OCI-LY3 (cell line): ENCODE measurements around the gene NOXO1.

Experiments used
- H2AFZ ChIP-seq: fragments of 200-600, 300-600 bp; shearing (Covaris generic); 2 replicates; pipeline ENCODE4 v1.6.0; 2014; ENCODE audit warnings: antibody characterized with exemption, low read depth, low read length
- H3K27ac ChIP-seq: fragments of 200-600, 300-600 bp; sonication (generic); 2 replicates; pipeline ENCODE4 v1.5.1; 2014; ENCODE audit warnings: mild to moderate bottlenecking, low read length, moderate library complexity, mixed read lengths
- H3K27me3 ChIP-seq: fragments of 200-600, 300-600 bp; sonication (generic); 2 replicates; pipeline ENCODE4 v1.6.1; 2014; ENCODE audit warnings: low read depth, low read length, mixed read lengths
- H3K36me3 ChIP-seq: fragments of 200-600, 300-600 bp; sonication (generic); replicated peaks from 2 replicates; pipeline ENCODE3; 2014; ENCODE audit warnings: low read depth, low read length, mixed read lengths
- H3K4me1 ChIP-seq: fragments of 300-600, 200-600 bp; sonication (generic); 2 replicates; pipeline ENCODE4 v1.6.1; 2014; ENCODE audit warnings: low read length, mixed read lengths
- H3K4me2 ChIP-seq: fragments of 200-600, 300-600 bp; sonication (generic); 2 replicates; pipeline ENCODE4 v1.6.1; 2014; ENCODE audit warnings: low read length, mixed read lengths
- H3K4me3 ChIP-seq: fragments of 300-600, 200-600 bp; sonication (generic); 2 replicates; pipeline ENCODE4 v1.5.1; 2014; ENCODE audit warnings: antibody characterized with exemption, mild to moderate bottlenecking, low read length, moderate library complexity
- H3K79me2 ChIP-seq: fragments of 300-600, 200-600 bp; shearing (Covaris generic); 2 replicates; pipeline ENCODE4 v1.6.1; 2014; ENCODE audit warnings: mild to moderate bottlenecking, low read length, mixed read lengths
- H3K9ac ChIP-seq: fragments of 300-600, 200-600 bp; shearing (Covaris generic); 2 replicates; pipeline ENCODE4 v1.6.0; 2014; ENCODE audit warnings: mild to moderate bottlenecking, low read length, moderate library complexity
- H3K9me3 ChIP-seq: fragments of 200-600, 300-600 bp; shearing (Covaris generic); 2 replicates; pipeline ENCODE4 v1.6.1; 2014; ENCODE audit warnings: low read length, mixed read lengths; ENCODE audit not compliant: insufficient read depth
- H4K20me1 ChIP-seq: fragments of 200-600, 300-600 bp; sonication (generic); 2 replicates; pipeline ENCODE4 v1.6.1; 2016; ENCODE audit warnings: low read length, mixed read lengths; ENCODE audit not compliant: insufficient read depth
- EZH2phosphoT487 ChIP-seq: fragments of 200-600 bp; shearing (Covaris generic); IDR thresholded peaks from 2 replicates; pipeline ENCODE4 v1.6.1; 2018; ENCODE audit warnings: antibody characterized with exemption, mixed run types, low read depth
- TF ChIP-seq, protein P1 (sequence below): fragments of 200-600, 300-600 bp; sonication (generic); IDR thresholded peaks from 2 replicates; pipeline ENCODE4 v1.5.1; 2014; ENCODE audit warnings: antibody characterized with exemption, low read length, low read depth

Gene NOXO1

DNA sequence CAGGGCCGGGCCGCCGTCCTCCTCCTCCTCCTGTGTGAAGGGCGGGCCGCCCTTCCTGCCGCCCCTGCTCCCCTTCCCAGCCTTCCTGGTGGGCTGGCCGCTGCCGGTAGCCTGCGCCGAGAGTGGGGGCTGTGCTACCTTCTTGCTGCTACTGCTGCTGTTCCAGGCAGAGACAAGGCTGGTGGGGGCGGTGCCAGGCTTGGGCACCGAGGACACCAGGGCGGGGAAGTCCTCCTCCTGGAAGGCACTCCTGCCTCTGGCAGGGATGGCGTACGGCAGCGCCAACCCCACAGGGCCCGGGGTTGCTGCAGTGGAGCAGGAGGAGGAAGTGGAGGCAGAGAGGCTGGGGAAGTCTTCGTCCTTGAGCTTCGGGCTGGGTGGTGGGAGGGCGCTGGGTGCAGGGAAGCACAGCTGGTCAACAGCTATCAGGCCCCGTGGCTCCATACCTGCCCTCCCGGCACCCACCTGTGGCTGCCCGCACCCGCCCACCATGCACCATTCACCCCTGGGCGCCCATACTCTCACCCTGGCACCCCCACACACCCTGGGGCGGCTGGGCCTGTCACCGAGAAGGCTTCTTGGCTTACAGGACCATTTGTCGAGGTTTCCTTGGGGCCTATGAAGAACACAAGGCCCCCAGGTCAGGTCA, 18.7 kb upstream of the NOXO1 start:
- no peak overlapping the region for H3K4me2 ChIP-seq
- H3K9me3 ChIP-seq: no peaks in the 10 kb centered on the region
- no peak overlapping the region for H3K9ac ChIP-seq
- no peak for TF ChIP-seq EZH2phosphoT487
- TF ChIP-seq, protein P1, sequence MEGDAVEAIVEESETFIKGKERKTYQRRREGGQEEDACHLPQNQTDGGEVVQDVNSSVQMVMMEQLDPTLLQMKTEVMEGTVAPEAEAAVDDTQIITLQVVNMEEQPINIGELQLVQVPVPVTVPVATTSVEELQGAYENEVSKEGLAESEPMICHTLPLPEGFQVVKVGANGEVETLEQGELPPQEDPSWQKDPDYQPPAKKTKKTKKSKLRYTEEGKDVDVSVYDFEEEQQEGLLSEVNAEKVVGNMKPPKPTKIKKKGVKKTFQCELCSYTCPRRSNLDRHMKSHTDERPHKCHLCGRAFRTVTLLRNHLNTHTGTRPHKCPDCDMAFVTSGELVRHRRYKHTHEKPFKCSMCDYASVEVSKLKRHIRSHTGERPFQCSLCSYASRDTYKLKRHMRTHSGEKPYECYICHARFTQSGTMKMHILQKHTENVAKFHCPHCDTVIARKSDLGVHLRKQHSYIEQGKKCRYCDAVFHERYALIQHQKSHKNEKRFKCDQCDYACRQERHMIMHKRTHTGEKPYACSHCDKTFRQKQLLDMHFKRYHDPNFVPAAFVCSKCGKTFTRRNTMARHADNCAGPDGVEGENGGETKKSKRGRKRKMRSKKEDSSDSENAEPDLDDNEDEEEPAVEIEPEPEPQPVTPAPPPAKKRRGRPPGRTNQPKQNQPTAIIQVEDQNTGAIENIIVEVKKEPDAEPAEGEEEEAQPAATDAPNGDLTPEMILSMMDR: no peak
- no peak overlapping the region for H2AFZ ChIP-seq
- no peak overlapping the region for H3K4me3 ChIP-seq
- no peak overlapping the region for H3K27ac ChIP-seq
- peaks cover 20% of the 10 kb centered on the region for H4K20me1 ChIP-seq
- H3K36me3 ChIP-seq: peaks cover 38% of the 10 kb centered on the region
- no peaks in the 10 kb centered on the region for H3K27me3 ChIP-seq
- H3K4me1 ChIP-seq: peaks cover 8% of the 10 kb centered on the region; the same call in 1 of the 2 replicates
- peaks cover 23% of the 10 kb centered on the region for H3K79me2 ChIP-seq

DNA sequence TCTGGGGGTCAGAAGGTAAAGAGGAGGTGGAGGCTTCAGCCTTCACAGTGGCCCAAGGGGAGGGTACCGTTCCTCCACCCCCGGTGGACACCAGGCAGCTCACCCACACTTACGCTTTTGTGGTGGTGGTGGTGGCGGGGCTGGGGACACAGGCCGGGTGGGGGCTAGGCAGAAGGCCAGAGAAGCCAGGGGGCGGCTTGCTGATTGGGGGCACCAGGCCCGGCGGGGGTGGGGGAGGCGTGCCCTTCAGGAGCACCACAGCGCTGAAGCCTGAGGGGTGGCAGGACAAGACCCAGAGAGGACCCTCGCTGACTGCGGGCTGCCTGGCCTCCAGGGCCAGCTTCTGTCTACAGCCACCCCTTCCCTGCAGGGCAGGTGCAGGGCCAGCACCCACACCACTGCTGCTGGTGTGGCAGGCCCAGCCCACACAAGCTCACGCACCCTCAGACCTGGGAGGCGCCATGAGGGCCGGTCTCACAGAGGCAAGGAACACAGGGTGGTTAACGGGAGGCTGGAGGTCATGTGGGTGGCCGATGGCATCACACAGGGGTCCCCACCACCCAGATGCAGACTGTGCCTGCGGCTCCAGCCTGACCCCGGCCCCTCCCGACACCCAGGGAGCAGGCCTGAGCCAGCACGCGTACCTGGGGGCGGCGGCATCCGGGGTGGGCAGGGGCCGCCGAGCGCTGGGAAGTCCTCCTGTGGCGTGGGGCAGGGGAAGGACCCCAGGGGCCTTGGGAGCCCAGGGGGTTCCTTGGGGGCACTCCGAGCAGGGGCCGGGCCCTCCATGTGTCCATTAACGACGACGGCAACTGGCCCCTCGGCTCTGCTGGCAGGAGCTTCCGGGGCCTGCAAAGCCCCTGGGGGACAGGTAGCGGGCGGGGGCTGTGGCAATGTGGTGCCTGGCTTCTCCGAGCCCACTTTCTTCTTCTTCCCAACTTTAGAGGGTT, 17.9 kb upstream of the NOXO1 start:
- TF ChIP-seq, protein P1: no peak
- TF ChIP-seq EZH2phosphoT487: no peak
- no peak overlapping the region for H2AFZ ChIP-seq
- H3K9ac ChIP-seq: no peak overlapping the region
- H3K79me2 ChIP-seq: peaks cover 14% of the 10 kb centered on the region
- peaks cover 11% of the 10 kb centered on the region for H4K20me1 ChIP-seq
- no peak overlapping the region for H3K4me2 ChIP-seq
- peaks cover 38% of the 10 kb centered on the region for H3K36me3 ChIP-seq
- no peak overlapping the region for H3K27ac ChIP-seq
- H3K4me3 ChIP-seq: no peak overlapping the region
- H3K27me3 ChIP-seq: no peaks in the 10 kb centered on the region
- H3K4me1 ChIP-seq: peaks cover 3% of the 10 kb centered on the region; the same call in 1 of the 2 replicates
- no peaks in the 10 kb centered on the region for H3K9me3 ChIP-seq

- Histone ChIP-seq H3K79me2 (peaks cover 7% of the 10 kb centered on the region; the same call in 1 of the 2 replicates), H4K20me1 (peaks cover 5% of the 10 kb centered on the region), H3K27me3 (no peaks in the 10 kb centered on the region), H3K36me3 (peaks cover 36% of the 10 kb centered on the region), H3K9ac (no peak overlapping the region), H3K4me1 (no peaks in the 10 kb centered on the region), H3K27ac (no peak overlapping the region), H3K4me2 (no peak overlapping the region), H2AFZ (no peak overlapping the region), H3K9me3 (no peaks in the 10 kb centered on the region), H3K4me3 (no peak overlapping the region)
- TF ChIP-seq, protein P1: no peak
- TF ChIP-seq EZH2phosphoT487: no peak
These were observed 17.1 kb upstream of the NOXO1 start for GRCh38 chr16:1998360-1998835.
